Right ventricle myocardium inferior (tissue), 1 donor: ENCODE results near the gene ATP2B2. TPM values are rescaled to one million over a fixed set of nuclear protein-coding genes. Genes with fewer than 3 reads are reported as not detected.

Source experiments
- ATAC-seq: fragments of 200-7000 bp; cut with Tn5 transposase; one replicate; pipeline ENCODE4 v1.9.1; 2020; ENCODE audit warnings: mild to moderate bottlenecking, moderate library complexity
- DNase-seq: peaks from one replicate; pipeline ENCODE4 v3.0.0; 2021; ENCODE audit errors: missing footprints
- intact Hi-C: fragments of 100-400 bp; cut with DNase I; formaldehyde crosslinking; loops from one replicate; pipeline ENCODE4 v1.11.0; 2022
- total RNA-seq: library from RNA; stranded (reverse); fragmentation: NEBNext Ultra II Directional; extraction: Animal tissue kit (Norgen Biotek cat#: 25700); gene quantifications from one replicate; pipeline ENCODE4 v1.2.1, GENCODE V29; 2021
- donor health status: DM: no; HTN: yes; CAD: no; lungs with severe emphysema.

Gene ATP2B2
- total RNA-seq, 1 donor from 2014 or later: 0.14 TPM

- DNase-seq (no peak), ATAC-seq (no peak)
- intact Hi-C loops: no loop called here
Measured at GRCh38 chr3:10351013-10351735, 154.2 kb downstream of the ATP2B2 start.

GRCh38 chr3:10350324-10350985, 154.9 kb downstream of the ATP2B2 start:
- no peak for DNase-seq

GRCh38 chr3:10349801-10350200, 155.6 kb downstream of the ATP2B2 start:
- no peak for ATAC-seq
- DNase-seq: no peak
- intact Hi-C loops: no loop called here

More at GRCh38 chr3:10350324-10350985, 154.9 kb downstream of the ATP2B2 start:
- intact Hi-C loops: no loop called here
- ATAC-seq: no peak

GRCh38 chr3:10348404-10348721, 157.0 kb downstream of the ATP2B2 start:
- intact Hi-C loops: no loop called here
- no peak for DNase-seq
- ATAC-seq: no peak

- intact Hi-C loops: no loop called here
- no peak for ATAC-seq
- DNase-seq: no peak
Measured at GRCh38 chr3:10347648-10348403, 157.6 kb downstream of the ATP2B2 start.

GRCh38 chr3:10345911-10346310, 159.5 kb downstream of the ATP2B2 start:
- ATAC-seq (no peak), DNase-seq (no peak)
- intact Hi-C loops: loop anchor here (2.0 kb wide), 1 partner anchor 393 kb away; no protein-coding TSS in a partner anchor

- DNase-seq: peak; percentile 52
- intact Hi-C loops: loop anchor here (1.0 to 2.0 kb wide), 2 partner anchors 349 to 394 kb away; no protein-coding TSS in a partner anchor
- ATAC-seq: no peak
Measured at GRCh38 chr3:10344944-10345575, 160.3 kb downstream of the ATP2B2 start.

GRCh38 chr3:10344147-10344943, 161.0 kb downstream of the ATP2B2 start:
- peak; percentile 57 for DNase-seq
- no peak for ATAC-seq
- intact Hi-C loops: loop anchor here (1.0 to 2.0 kb wide), 2 partner anchors 350 to 394 kb away; no protein-coding TSS in a partner anchor

GRCh38 chr3:10343526-10343925, 161.9 kb downstream of the ATP2B2 start:
- ATAC-seq (no peak), DNase-seq (no peak)
- intact Hi-C loops: no loop called here

- intact Hi-C loops: no loop called here
- ATAC-seq (no peak), DNase-seq (peak; percentile 64)
Measured at GRCh38 chr3:10342781-10343180, 162.6 kb downstream of the ATP2B2 start.

GRCh38 chr3:10341901-10342398, 163.4 kb downstream of the ATP2B2 start:
- ATAC-seq: no peak
- intact Hi-C loops: no loop called here
- DNase-seq: peak; percentile 33

GRCh38 chr3:10340476-10340875, 164.9 kb downstream of the ATP2B2 start:
- peak; percentile 28 for DNase-seq

GRCh38 chr3:10340046-10340445, 165.3 kb downstream of the ATP2B2 start:
- no peak for ATAC-seq
- intact Hi-C loops: no loop called here
- DNase-seq: peak; percentile 32

More at GRCh38 chr3:10340476-10340875, 164.9 kb downstream of the ATP2B2 start:
- ATAC-seq: no peak
- intact Hi-C loops: no loop called here

GRCh38 chr3:10339376-10339955, 165.9 kb downstream of the ATP2B2 start:
- intact Hi-C loops: no loop called here
- DNase-seq (peak; percentile 43), ATAC-seq (no peak)

GRCh38 chr3:10338591-10339353, 166.6 kb downstream of the ATP2B2 start:
- DNase-seq (peak; percentile 63), ATAC-seq (no peak)
- intact Hi-C loops: no loop called here

- ATAC-seq: no peak
- peak; percentile 49 for DNase-seq
- intact Hi-C loops: no loop called here
Measured at GRCh38 chr3:10338164-10338470, 167.3 kb downstream of the ATP2B2 start.
